GM18505 (cell line): ENCODE data around the gene TDRD7.

Experiments used
- ATAC-seq: cut with Tn5 transposase; IDR thresholded peaks from one replicate; pipeline ENCODE4 v1.9.1; 2021; ENCODE audit not compliant: unreplicated experiment
- POLR2A ChIP-seq: IDR thresholded peaks from 4 replicates; pipeline ENCODE4 v1.6.1; 2011; ENCODE audit warnings: borderline replicate concordance; ENCODE audit not compliant: insufficient read depth, insufficient read length; ENCODE audit errors: extremely low read depth

TDRD7 gene

GRCh38 chr9:97382099-97382718 is 29.7 kb upstream of the TDRD7 start:
- no peak for TF ChIP-seq POLR2A
- ATAC-seq = no peak

DNA sequence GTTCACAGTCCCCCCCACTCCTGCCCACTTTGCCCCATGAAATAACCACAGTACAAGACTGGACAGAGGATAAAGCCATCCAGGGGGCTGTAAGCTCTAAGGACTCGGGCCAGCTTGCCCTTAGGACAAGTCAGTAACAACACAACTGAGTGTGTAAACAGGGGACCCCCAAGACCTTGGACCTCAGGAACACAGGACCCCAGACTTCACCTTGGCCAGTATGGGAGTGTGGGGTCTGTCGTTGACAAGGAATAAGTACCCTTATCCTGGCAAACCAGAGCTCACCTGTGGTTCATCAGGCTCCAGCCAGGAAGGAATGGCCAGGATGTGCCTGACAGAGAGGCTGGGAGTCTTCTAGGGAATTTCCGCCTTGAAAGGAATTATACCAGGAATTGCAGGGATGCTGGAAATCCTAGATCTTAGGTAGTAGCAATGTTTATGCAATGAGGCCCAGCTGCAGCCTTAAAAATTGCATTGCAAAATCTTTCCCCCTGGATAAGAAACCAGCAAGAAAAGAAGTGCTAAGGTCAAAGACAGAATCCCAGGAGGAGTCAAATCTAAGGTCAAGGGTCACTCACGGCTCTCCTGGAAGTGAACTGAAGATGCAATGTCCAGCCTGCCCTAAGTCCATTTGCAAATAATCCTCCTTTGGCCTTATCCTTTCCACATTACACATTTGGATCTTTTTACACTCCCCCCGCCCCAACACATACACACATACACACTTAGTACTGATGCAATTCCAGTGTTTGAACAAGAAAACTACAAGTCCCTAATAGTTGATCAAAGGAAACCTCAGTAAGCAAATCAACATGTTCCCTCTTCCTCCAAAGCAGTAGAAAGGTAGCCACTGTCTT is 27.3 kb upstream of the TDRD7 start:
- no peak for ATAC-seq

GRCh38 chr9:97385626-97386264 is 26.2 kb upstream of the TDRD7 start:
- TF ChIP-seq POLR2A = no peak
- no peak for ATAC-seq

More for the DNA sequence above, 27.3 kb upstream of the TDRD7 start:
- no peak for TF ChIP-seq POLR2A

DNA sequence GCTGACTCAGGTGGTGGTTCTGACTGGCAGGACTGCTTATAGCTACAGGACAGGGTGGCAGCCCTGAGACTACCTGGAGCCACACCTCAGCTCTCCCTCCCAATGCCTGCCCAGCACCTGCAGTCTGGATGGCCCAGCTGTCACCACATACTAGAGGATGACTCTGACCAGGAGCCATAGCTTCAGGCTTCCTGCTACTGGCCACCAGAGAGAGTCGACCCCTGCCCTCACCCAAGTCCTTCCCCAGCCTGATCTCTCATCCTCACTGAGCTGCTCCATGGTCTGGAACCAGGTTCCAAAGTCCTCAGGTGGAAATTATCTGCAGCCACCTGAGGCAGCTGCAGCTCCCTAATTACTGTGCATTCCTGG is 25.6 kb upstream of the TDRD7 start:
- no peak for TF ChIP-seq POLR2A
- no peak for ATAC-seq

DNA sequence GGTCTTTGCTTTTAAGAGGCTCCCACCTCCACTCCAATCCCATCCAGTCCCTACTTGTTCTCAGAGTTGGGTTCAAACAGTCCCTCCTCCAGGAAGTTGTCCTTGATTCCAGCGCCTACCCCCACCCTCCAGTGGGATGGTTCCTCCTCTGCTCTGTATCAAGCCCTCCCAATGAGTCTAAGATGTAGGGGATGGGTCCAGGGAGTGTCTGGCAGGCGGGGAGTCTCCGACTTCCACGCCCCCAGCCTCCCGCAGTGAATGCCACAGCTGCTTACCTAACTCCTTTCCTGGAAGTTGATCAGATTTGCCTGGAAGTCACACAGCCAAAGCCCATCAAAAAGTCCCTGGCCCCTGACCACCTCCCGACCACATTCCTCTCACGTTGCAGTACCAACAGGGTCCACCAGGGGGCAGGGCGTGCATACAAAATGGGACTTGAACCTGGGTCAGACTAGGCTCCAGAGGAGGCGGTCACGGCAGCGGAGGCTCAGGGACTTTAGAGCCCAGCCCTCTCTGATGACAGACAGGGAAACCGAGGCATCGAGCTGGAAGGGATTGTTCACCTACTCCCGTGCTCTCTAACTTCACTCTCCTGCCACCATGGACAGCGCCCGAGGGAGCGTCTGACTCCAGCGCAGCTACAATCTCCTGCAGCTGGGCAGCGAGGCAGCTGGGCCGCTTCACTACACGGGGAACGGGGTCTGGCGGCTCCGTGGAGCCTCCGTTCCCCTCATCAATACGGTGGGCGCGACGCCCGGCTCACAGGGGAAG is 25.0 kb upstream of the TDRD7 start:
- ATAC-seq = no peak
- no peak for TF ChIP-seq POLR2A

GRCh38 chr9:97387504-97387886 is 24.4 kb upstream of the TDRD7 start:
- no peak for ATAC-seq
- TF ChIP-seq POLR2A = no peak

GRCh38 chr9:97387936-97388684 is 23.8 kb upstream of the TDRD7 start:
- TF ChIP-seq POLR2A = no peak
- no peak for ATAC-seq

- peak; percentile 72 for ATAC-seq
- TF ChIP-seq POLR2A = peak; percentile 31
Measured at GRCh38 chr9:97388721-97389238, 23.1 kb upstream of the TDRD7 start.

GRCh38 chr9:97389249-97389648 is 22.6 kb upstream of the TDRD7 start:
- no peak for ATAC-seq
- TF ChIP-seq POLR2A = no peak

DNA sequence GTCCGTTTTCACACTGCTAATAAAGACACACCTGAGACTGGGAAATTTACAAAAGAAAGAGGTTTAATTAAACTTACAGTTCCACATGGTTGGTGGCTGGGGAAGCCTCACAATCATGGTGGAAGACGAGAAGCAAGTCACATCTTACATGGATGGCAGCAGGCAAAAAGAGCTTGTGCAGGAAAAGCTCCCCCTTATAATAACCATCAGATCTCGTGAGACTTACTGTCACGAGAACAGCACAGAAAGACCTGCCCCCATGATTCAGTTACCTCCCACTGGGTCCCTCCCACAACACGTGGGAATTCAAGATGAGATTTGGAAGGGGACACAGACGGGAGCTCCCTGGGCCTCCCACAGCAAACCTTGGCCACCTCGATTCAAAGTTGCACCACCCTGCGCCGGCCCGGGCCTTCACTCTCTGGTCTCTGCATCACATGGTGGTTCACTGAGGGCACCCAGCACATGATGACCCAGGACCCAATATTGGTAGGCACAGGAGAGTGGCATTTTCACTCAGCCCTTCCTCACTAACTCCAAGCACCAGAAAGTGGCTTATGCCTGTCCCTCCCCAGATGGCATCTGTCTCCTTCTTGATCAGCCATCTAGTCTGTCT is 21.0 kb upstream of the TDRD7 start:
- no peak for ATAC-seq
- no peak for TF ChIP-seq POLR2A

DNA sequence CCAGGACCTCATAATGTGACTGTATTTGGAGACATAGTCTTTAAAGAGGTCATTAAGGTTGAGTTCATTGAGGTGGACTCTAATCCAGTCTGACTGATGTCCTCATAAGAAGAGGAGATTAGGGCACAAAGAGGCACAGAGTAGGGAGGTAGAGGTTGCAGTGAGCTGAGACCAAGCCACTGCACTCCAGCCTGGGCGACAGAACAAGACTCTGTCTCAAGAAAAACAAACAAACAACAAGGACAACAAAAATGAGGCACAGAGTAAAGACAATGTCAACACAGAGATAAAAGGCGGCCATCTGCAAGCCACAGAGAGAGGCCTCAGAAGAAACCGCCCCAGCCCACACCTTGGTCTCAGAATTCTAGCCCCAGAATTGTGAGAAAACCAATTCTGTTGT is 17.0 kb upstream of the TDRD7 start:
- no peak for TF ChIP-seq POLR2A
- no peak for ATAC-seq

GRCh38 chr9:97395745-97396144 is 16.2 kb upstream of the TDRD7 start:
- no peak for TF ChIP-seq POLR2A
- no peak for ATAC-seq
